ENCODE data around the gene C17orf113. TPM values are rescaled to one million over a fixed set of nuclear protein-coding genes. Genes with fewer than 3 reads are reported as not detected.
A peak's percentile ranks its signal among the peaks of the same experiment; 100 is the strongest.

Gene C17orf113
- total and polyA plus RNA-seq, 2 of the 13 experiments (the other 11 are each of a cell fraction or from before 2014, with no cell fraction given) = 0.87 to 1.1 TPM

- TF ChIP-seq SMAD3 (CRISPR knock-in tag; IDR thresholded peaks at IDR 0.05) (peak; percentile 92; the same call in 1 of the 2 replicates), GTF2F1 (IDR thresholded peaks at IDR 0.05; ENCODE audit: low read length) (no peak), YY1 (IDR thresholded peaks at IDR 0.05; ENCODE audit: insufficient read depth, insufficient replicate concordance, low read depth, low read length) (peak; percentile 35), KLF12 (CRISPR knock-in tag; IDR thresholded peaks at IDR 0.05; ENCODE audit: borderline replicate concordance) (peak; percentile 36; the same call in 1 of the 2 replicates), ZNF614 (CRISPR knock-in tag; IDR thresholded peaks at IDR 0.05; ENCODE audit: borderline replicate concordance) (peak; percentile 66; the same call in 1 of the 2 replicates), AHR (CRISPR knock-in tag; IDR thresholded peaks at IDR 0.05) (no peak), PREB (CRISPR knock-in tag; IDR thresholded peaks at IDR 0.05) (no peak), ZKSCAN1 (IDR thresholded peaks at IDR 0.05; ENCODE audit: low read length) (no peak; the same call in 1 of the 2 replicates), MIER3 (CRISPR knock-in tag; IDR thresholded peaks at IDR 0.05; ENCODE audit: borderline replicate concordance) (peak; percentile 68; the same call in 1 of the 2 replicates), POGZ (CRISPR knock-in tag; IDR thresholded peaks at IDR 0.05) (peak; percentile 41), TAF1 (CRISPR knock-in tag; IDR thresholded peaks at IDR 0.05) (peak; percentile 24; the same call in 1 of the 2 replicates), HOXA3 (CRISPR knock-in tag; IDR thresholded peaks at IDR 0.05) (peak; percentile 58; the same call in 1 of the 2 replicates), MAX (IDR thresholded peaks at IDR 0.05) (peak; percentile 44; the same call in 1 of the 2 replicates), ZNF652 (CRISPR knock-in tag; IDR thresholded peaks at IDR 0.05; ENCODE audit: borderline replicate concordance, low read depth) (no peak), CENPX (CRISPR knock-in tag; IDR thresholded peaks at IDR 0.05) (no peak), HBP1 (CRISPR knock-in tag; IDR thresholded peaks at IDR 0.05; ENCODE audit: low read depth) (0 out of 2 replicates have a peak, but pooled peaks have one; percentile 49), ZNF34 (CRISPR knock-in tag; IDR thresholded peaks at IDR 0.05; ENCODE audit: borderline replicate concordance) (no peak), SNRNP70 (IDR thresholded peaks at IDR 0.05; ENCODE audit: low read depth, low read length) (no peak)
Observed at GRCh38 chr17:41989702-41990419, 60.5 kb downstream of the C17orf113 start (continued).

Measured in HepG2 (cell line).